H54 (cell line): ENCODE results near the gene CAPN1.
"Not testable (repeated sequence)": the region's sequence is repeated elsewhere in the genome, so short reads cannot be mapped to it uniquely, and the experiment has no call there.

Experiments used
- DNase-seq: peaks from one replicate; pipeline ENCODE4 v3.0.0; 2011; ENCODE audit warnings: low spot score, mixed read lengths; ENCODE audit not compliant: insufficient read length
- FAIRE-seq: peaks from 3 replicates; lab custom pipeline; 2011; peaks lifted over from hg19 to GRCh38; lab: Jason Lieb, UNC
- POLR2A ChIP-seq: IDR thresholded peaks from 2 replicates; pipeline ENCODE4 v1.6.1; 2011; ENCODE audit warnings: low read depth, mild to moderate bottlenecking, low read length

The CAPN1 gene

DNA sequence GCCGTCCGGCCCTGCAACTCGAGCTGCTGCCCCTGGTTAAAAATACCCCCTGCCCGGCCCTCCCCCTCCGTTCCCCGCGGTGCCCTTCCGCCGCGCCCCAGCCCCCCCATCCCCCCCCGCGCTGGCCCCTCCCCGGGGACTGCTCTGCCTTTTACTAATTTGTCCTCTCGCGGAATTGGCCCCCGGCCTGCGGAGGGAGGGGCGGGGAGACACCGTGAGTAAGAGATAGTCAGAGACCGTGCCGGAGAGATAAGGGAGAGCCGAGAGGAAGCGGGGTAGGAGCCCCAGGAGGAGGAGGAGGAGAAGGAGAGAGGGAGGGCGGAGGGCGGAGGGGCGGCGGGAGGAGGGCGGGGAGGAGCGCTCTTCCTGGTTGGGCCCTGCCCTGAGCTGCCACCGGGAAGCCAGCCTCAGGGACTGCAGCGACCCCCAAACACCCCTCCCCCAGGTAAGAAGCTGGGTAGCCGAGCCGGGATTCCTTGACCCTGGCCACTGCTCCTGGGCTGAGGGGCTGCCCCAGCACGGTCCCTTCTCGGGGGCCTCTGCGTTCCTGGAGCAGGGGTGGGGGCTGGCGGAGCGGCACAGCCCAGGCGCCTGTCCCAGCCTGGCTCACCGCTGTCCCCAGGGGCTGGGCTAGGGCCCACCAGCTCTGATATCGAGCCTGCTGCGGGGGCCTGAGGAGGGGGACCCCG is at the start of gene CAPN1:
CAPN1 (plus strand) TSS at position 360 of the 689 bp plus-strand sequence. CDS start 774 bp downstream, outside the sequence.
- TF ChIP-seq POLR2A = peak; percentile 46; the same call in 1 of the 2 replicates
- DNase-seq (peak; percentile 89), FAIRE-seq (no peak)

GRCh38 chr11:65132238-65132987 is 49.3 kb upstream of the CAPN1 start:
- no peak for FAIRE-seq
- TF ChIP-seq POLR2A = no peak
- no peak for DNase-seq

GRCh38 chr11:65132988-65133700 is 48.6 kb upstream of the CAPN1 start:
- no peak for FAIRE-seq
- TF ChIP-seq POLR2A = no peak
- no peak for DNase-seq

DNA sequence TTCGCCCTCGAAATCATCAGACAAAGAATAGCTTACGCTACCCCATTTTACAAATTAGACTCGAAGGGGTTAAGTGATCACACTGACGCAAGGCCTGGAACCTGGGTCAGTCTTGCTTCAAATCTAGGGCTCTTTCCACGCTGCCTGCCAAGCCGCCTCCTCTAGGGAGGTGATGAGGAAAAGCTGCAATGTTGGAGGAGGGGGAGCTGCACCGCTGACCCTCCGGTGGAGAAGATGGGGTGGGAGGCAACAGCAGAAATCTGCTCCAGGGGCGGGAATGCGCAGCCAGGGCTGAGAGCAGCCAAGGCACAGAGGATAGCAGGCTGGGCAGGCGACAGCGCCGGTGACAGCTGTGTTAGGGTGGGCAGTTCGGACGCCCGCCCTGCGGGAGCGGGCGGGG is 48.0 kb upstream of the CAPN1 start:
- DNase-seq = no peak
- FAIRE-seq = no peak
- TF ChIP-seq POLR2A = no peak

- DNase-seq (peak; percentile 85), FAIRE-seq (no peak)
- no peak; the same call in none of the 2 replicates for TF ChIP-seq POLR2A
Observed at GRCh38 chr11:65134240-65134951, 47.3 kb upstream of the CAPN1 start, which contains the start of gene SYVN1. Gene SYVN1 (minus strand): TSS chr11:65134519. CDS start chr11:65133601, 918 bp downstream.

GRCh38 chr11:65134952-65135632 is 46.6 kb upstream of the CAPN1 start:
- peak; percentile 94 for DNase-seq
- TF ChIP-seq POLR2A = peak; percentile 80
- FAIRE-seq = no peak

DNA sequence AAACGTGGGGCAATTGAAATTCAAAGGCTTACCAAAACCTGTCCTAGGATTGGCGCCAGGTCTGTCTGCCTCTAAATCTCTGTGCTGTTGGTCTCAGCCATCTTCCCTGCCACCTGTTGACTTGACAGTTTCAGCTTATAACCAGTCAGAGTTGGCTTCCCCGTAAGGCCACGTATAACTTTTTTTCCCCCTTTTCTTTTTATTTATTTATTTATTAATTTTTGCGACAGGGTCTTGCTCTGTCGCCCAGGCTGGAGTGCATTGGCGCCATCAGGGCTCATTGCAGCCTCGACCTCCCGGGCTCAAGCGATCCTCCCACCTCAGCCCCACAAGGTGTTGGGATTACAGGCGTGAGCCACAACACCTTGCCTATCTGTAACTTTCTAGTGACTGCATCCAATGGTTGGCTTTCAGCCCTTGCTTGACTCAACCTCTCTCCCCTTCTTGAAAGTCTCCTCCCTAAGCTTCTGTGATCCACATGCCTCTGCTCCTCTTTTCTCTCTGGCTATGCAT is 46.0 kb upstream of the CAPN1 start:
- DNase-seq (no peak), FAIRE-seq (no peak)
- TF ChIP-seq POLR2A = no peak

GRCh38 chr11:65136515-65137096 is 45.1 kb upstream of the CAPN1 start:
- TF ChIP-seq POLR2A = no peak
- DNase-seq (no peak), FAIRE-seq (no peak)

- FAIRE-seq (no peak), DNase-seq (no peak)
- TF ChIP-seq POLR2A = no peak
Observed at GRCh38 chr11:65141896-65142494, 39.7 kb upstream of the CAPN1 start.

- DNase-seq (no peak), FAIRE-seq (no peak)
- no peak for TF ChIP-seq POLR2A
Observed at GRCh38 chr11:65147352-65148075, 34.2 kb upstream of the CAPN1 start.

DNA sequence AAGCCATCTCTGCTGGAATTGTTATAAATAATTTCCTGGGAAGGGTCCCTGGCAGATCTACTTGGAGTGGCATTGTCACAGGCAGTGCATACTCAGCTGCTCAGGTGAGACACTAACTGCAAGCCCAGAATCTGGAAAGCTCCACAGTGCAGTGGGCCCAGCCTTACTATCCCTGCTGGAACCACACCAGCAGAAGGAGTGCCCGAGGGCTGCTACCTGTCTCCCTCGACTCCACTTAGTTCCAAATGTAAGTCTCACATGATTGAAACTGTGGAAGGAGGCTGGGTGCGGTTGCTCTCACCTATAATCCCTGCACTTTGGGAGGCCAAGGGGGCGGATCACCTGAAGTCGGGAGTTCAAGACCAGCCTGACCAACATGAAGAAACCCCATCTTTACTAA is 33.1 kb upstream of the CAPN1 start:
- FAIRE-seq = no peak
- no peak for TF ChIP-seq POLR2A
- DNase-seq = no peak

- FAIRE-seq, DNase-seq: not testable (repeated sequence)
Observed at GRCh38 chr11:65150131-65150508, 31.6 kb upstream of the CAPN1 start.
